NOMO-1 treated with dmso at 0.1 percent for 144 hours (cell line): ENCODE measurements around the gene DPAGT1.

Source experiments
- DNase-seq: peaks from one replicate; lab custom pipeline; 2025; ENCODE audit not compliant: unreplicated experiment; lab: John Stamatoyannopoulos, UW

The DPAGT1 gene

GRCh38 chr11:119094816-119095065 lies 6.9 kb downstream of the DPAGT1 start:
- peak; percentile 71 for DNase-seq

GRCh38 chr11:119093942-119094815 lies 7.5 kb downstream of the DPAGT1 start:
- no peak for DNase-seq

DNA sequence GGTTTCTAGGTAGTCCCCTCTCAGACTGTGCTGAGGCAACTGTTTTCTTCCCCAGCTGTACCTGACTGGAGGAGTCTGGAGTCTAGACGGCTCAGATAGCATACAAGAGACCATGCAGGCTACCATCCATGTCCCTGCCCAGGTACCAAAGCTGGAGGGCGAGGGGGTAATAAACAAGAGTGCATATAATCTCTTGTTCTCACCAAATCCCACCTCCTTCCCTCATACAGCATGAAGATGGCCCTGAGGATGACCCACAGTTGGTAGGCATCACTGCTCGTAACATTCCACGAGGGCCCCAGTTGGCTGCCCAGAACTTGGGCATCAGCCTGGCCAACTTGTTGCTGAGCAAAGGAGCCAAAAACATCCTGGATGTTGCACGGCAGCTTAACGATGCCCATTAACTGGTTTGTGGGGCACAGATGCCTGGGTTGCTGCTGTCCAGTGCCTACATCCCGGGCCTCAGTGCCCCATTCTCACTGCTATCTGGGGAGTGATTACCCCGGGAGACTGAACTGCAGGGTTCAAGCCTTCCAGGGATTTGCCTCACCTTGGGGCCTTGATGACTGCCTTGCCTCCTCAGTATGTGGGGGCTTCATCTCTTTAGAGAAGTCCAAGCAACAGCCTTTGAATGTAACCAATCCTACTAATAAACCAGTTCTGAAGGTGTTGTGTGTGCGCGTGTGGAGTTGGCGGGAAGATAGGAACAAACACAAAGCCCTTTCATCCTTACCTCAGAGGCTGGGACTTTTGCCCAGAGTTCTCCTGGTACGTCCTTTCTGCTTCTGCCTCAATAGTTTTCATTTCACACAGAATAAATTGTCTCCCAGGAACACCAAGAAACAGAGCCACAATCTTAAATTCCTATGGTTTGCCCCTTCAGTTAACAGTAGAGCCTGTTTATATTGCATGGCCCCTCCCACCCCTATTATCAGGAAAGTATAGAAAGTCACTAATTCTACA lies 8.5 kb downstream of the DPAGT1 start:
- no peak for DNase-seq

GRCh38 chr11:119091966-119092879 lies 9.4 kb downstream of the DPAGT1 start:
- no peak for DNase-seq

- no peak for DNase-seq
Measured at GRCh38 chr11:119091178-119091577, 10.5 kb downstream of the DPAGT1 start.

- DNase-seq, result no peak
Measured at GRCh38 chr11:119089319-119089718, 12.3 kb downstream of the DPAGT1 start.

DNA sequence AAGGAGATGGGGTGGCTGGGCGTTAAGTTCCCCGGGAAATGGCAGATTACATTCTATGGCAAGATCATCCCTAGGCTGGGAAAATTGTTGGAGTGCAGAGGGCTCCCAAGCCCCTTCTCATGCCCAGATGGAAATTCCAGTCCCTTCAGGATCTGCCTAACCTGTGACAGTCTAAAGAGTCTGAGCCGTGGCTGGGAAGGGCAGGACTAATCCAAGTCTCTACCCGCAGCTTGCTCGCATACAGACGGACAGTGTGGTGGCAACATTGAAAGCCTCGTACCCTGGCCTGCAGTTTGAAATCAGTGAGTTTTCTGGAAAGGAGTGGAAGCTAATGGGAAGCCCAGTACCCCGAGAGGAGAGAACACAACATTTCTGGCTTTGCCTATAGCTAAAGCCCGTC lies 13.2 kb downstream of the DPAGT1 start:
- DNase-seq, result no peak

GRCh38 chr11:119087747-119088241 lies 13.9 kb downstream of the DPAGT1 start:
- no peak for DNase-seq

DNA sequence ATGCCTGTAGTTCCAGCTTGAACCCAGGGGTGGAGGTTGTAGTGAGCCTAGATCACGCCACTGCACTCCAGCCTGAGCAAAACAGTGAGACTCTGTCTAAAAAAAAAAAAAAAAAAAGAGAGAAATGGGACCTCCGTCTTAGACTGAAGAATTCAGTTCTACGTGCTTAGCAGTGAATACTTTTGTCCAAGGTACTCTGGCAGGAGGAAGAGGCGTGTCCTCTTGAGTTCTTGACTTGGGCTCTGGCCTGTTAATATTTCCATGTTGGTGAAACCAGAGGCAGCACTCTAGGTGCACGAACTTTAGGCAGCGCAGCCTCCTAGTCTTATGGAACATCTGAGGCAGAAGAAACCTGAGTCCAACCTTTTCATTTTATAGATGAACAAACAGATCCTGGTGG lies 14.5 kb downstream of the DPAGT1 start:
- no peak for DNase-seq

- no peak for DNase-seq
Measured at GRCh38 chr11:119085437-119085847, 16.2 kb downstream of the DPAGT1 start.

- DNase-seq, result peak; percentile 95
Measured at GRCh38 chr11:119084663-119085436, 16.8 kb downstream of the DPAGT1 start, which contains the start of gene HMBS. Gene HMBS, plus strand, starts transcription at chr11:119084881. Its CDS starts 153 bp downstream, at chr11:119085034.

- DNase-seq, result no peak
Measured at GRCh38 chr11:119081682-119082260, 19.9 kb downstream of the DPAGT1 start.

- no peak for DNase-seq
Measured at GRCh38 chr11:119078675-119079420, 22.8 kb downstream of the DPAGT1 start.

DNA sequence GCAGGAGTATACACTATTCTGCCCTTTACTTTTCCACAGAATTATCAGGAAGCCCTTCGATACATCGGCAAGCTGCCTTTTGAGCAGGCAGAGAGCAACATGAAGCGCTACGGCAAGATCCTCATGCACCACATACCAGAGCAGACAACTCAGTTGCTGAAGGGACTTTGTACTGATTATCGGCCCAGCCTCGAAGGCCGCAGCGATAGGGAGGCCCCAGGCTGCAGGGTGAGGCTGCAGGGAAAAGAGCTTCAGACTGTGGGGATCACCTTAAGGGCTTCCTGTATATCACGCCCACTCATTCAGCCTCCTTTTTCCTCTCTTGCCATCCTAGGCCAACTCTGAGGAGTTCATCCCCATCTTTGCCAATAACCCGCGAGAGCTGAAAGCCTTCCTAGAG lies 23.8 kb downstream of the DPAGT1 start:
- no peak for DNase-seq

GRCh38 chr11:119067371-119068222 lies 34.1 kb downstream of the DPAGT1 start, which contains the start of gene VPS11:
Gene VPS11, plus strand, starts transcription at chr11:119067818. Its CDS starts 6 bp downstream, at chr11:119067824.
- peak; percentile 96 for DNase-seq

- DNase-seq, result no peak
Measured at GRCh38 chr11:119065369-119065768, 36.3 kb downstream of the DPAGT1 start.

- no peak for DNase-seq
Measured at GRCh38 chr11:119062779-119063178, 38.9 kb downstream of the DPAGT1 start.

GRCh38 chr11:119061256-119061655 lies 40.4 kb downstream of the DPAGT1 start:
- DNase-seq, result no peak
